Pons (tissue), 1 donor: Measurements from ENCODE around the gene ZNF93.
"Not testable (repeated sequence)": the region's sequence is repeated elsewhere in the genome, so short reads cannot be mapped to it uniquely, and the experiment has no call there.

ENCODE experiments used
- DNase-seq: peaks from one replicate; pipeline ENCODE4 v3.0.0-alpha.2; 2016; ENCODE audit warnings: low spot score

The ZNF93 gene

GRCh38 chr19:19938449-19938848 is 37.7 kb downstream of the ZNF93 start:
- DNase-seq, result no peak

DNA sequence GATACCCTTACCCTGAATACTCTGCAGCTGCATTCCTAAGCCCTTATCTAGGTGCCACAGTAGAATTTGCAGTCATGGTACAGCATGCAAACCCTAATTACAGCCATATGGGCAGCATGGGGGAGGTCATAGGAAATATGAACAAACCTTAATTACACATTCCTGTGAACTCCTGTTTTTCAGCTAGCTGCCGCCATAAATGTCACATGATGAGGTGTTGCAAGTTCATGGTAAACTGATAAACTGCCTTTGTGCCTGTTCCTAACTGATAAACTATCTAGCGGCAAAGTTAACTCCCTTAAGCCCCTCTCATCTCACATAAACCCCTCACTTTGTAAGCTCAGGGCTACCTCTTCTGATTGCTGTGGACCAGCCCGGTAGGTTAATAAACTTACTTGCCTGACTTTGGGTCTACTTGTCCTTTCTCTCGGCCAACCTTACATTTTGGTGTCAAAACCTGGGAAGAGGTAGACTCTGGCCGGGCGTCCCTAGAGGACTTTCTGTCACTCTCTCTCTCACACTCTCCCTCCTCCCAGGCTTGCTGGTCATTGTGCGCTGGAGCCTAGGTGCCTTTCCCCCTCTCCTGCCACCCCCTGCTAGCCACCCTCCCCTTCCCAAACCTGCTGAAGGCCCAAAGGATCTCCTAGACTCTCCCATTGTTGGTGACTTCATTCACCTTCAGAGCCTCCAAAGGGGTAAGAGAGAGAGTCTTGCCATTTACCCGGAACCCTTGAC is 43.3 kb downstream of the ZNF93 start:
- DNase-seq, result no peak

DNA sequence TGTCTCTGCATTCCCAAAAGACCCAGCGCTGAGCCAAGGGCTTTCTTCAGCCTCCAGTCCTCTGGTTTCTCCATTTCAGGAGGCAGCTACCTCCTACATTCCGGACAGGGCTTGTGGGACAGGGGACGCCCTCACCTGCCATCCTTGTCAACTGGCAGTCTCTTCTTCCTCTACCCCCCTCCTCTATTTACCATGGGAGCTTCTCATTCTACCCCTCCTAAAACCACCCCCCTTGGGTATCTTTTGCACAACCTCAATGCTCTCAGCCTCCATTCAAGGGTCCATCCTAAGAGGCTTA is 43.8 kb downstream of the ZNF93 start:
- no peak for DNase-seq

GRCh38 chr19:19946226-19946625 is 45.5 kb downstream of the ZNF93 start:
- DNase-seq, result no peak

DNA sequence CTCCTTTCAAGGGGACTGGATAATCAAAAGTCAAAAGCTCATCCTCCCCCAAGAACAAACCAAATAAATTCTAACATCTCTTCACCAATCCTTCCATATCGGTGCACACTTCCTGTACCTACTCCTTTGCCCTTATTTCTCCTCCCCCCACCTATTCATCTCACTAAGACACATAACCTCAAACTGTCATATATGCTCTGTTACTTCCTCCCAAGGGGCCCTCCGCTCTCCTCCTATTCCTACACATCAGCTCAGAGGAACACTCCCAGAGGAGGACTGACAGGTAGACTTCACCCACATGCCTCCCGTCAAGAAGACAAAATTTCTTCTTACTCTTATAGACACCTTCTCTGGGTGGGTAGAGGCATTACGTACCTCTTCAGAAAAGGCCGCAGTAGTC is 48.1 kb downstream of the ZNF93 start:
- no peak for DNase-seq

GRCh38 chr19:19955208-19955607 is 54.5 kb downstream of the ZNF93 start:
- DNase-seq, result no peak

GRCh38 chr19:19956434-19957075 is 55.8 kb downstream of the ZNF93 start:
- no peak for DNase-seq

DNA sequence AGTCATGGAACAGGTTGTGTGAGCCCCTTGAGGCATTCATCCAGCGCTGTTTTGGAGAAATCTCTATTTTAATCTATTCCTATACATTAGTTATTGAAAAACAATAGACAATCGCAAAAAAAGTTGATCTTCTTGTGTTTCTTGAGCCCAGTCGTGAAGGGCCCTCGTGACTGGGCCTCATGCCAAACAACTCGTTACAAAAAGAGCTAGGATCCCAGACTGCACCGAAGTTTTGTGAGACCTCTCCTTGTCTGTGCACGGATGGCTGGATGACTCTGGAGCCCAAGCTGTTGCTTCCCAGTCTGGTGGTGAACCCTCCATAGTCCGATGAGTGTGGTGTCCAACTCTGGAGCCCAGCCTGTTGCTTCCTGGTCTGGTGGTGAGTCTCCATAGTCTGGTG is 57.0 kb downstream of the ZNF93 start:
- DNase-seq, result not testable (repeated sequence)

GRCh38 chr19:19959151-19959799 is 58.5 kb downstream of the ZNF93 start:
- DNase-seq, result peak; percentile 72

- no peak for DNase-seq
Measured at GRCh38 chr19:19964416-19964815, 63.7 kb downstream of the ZNF93 start.

GRCh38 chr19:19966126-19966525 is 65.4 kb downstream of the ZNF93 start:
- DNase-seq, result not testable (repeated sequence)

DNA sequence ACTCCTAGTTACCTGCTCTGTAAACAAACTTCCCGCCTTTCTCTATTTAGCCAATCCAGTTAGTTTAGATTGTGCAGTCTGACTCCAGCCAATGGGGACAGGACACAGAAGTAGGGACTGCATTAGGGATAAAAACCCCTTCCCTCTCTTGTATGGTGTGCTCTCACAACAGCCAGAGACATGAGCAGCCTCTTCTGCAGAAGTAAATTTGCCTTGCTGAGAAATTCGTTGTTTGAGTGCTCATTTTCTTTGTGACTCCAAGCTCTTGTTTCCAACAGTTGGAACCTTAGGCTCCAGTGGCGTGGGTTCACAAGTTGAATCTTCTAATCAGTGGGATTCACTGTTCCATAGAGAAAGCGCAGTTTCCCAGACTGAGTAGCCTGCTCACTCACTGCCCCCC is 66.1 kb downstream of the ZNF93 start:
- no peak for DNase-seq
